Activated naive CD4-positive, alpha-beta T cell treated with anti-CD3 and anti-CD28 coated beads, Interleukin-2, amount 10 ng/mL, durations not matched to agents 7 days and 5 days (primary cell): ENCODE data around the gene NKAIN4.

ENCODE experiments used
- CTCF ChIA-PET: fragments of 350-600 bp; sonication (Branson Sonifier 250); formaldehyde crosslinking; loops from one replicate; lab custom pipeline; 2021; ENCODE audit warnings: antibody characterized with exemption; lab: Charles Lee
- DNase-seq: peaks from one replicate; pipeline ENCODE4 v3.0.0-alpha.2; 2020
- H3K27ac Mint-ChIP-seq: one replicate; pipeline ENCODE4 v1.8.0; 2021; ENCODE audit warnings: mild to moderate bottlenecking, moderate library complexity, mixed read lengths
- H3K27me3 Mint-ChIP-seq: one replicate; pipeline ENCODE4 v1.8.0; 2021; ENCODE audit warnings: mild to moderate bottlenecking, mixed read lengths
- H3K36me3 Mint-ChIP-seq: one replicate; pipeline ENCODE4 v1.8.0; 2021; ENCODE audit warnings: mixed read lengths
- H3K4me1 Mint-ChIP-seq: one replicate; pipeline ENCODE4 v1.8.0; 2021; ENCODE audit warnings: mixed read lengths
- H3K4me3 Mint-ChIP-seq: one replicate; pipeline ENCODE4 v1.8.0; 2021; ENCODE audit warnings: mild to moderate bottlenecking, moderate library complexity, mixed read lengths
- H3K9me3 Mint-ChIP-seq: one replicate; pipeline ENCODE4 v1.8.0; 2021; ENCODE audit warnings: mixed read lengths

NKAIN4 gene

DNA sequence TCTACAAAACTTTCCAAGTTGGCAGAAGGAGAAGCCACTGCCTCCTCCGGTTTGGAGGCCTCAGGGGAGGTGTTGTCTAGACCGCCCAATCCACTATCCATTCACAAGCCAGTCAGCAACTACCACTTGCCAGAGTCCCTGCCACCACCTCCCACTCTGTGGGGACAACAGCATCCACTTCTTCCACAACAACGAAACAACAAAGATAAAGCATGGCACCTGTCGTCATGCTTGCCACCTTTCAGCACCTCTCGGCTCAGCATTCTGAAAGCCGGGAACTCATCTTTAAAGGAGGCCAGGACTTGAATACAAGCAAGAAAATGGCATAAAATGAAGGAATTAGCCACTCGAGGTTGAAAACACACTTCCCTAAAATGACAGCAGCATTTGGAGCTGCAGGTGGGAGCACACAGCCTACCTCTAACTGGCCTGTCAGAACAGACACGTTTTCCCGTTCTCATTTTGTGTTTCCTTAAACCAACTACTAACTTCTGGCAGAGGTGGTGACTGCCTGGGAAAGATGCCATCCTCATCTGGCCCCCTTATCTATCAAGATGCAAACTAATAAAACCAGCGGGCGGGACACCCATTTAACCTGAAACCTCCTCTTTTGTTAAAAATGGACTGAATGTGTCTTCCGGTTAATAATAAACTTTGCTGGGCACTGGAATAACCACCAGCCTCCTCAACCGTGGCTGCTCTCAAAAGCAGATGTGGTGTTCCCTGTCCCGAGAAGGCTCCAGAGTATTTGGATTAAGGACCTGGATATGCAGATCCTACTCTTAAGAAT lies 60.1 kb downstream of the NKAIN4 start:
- CTCF ChIA-PET = interaction anchor here (1.1 kb wide), 2 partner anchors 11 kb away, joined by 3 read pairs; no protein-coding TSS in a partner anchor
- Mint-ChIP-seq H3K9me3 (no peaks in the 10 kb centered on the region), H3K4me3 (no peak overlapping the region), H3K4me1 (peaks cover 2% of the 10 kb centered on the region), H3K27ac (no peak overlapping the region), H3K27me3 (peaks cover 3% of the 10 kb centered on the region), H3K36me3 (peaks cover 18% of the 10 kb centered on the region)
- DNase-seq = no peak

DNA sequence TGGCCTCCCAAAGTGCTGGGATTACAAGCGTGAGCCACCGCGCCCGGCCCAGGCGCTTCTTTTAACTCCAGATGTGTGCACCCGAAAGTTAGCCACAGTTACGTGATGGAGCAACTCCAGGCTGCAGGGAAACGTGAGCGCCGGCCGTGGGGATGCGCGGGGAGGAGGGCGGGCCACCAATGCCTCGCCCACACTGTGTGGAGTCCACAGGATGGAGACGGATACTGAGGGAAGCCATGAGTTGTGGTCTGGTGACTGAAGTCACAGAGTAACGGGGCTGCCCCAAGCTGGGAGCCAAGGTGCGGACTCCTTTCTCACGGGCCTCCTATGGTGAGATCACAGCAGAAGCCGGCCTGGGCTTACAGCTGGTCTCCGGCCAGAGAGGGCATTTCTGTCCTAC lies 61.5 kb downstream of the NKAIN4 start:
- H3K36me3 Mint-ChIP-seq = peaks cover 14% of the 10 kb centered on the region
- H3K4me3 Mint-ChIP-seq = no peak overlapping the region
- H3K9me3 Mint-ChIP-seq = no peaks in the 10 kb centered on the region
- CTCF ChIA-PET = interaction anchor here (1.0 kb wide), 1 partner anchor 31 kb away, joined by 3 read pairs; no protein-coding TSS in a partner anchor
- H3K27me3 Mint-ChIP-seq = peaks cover 3% of the 10 kb centered on the region
- peaks cover 2% of the 10 kb centered on the region for H3K4me1 Mint-ChIP-seq
- H3K27ac Mint-ChIP-seq = no peak overlapping the region
- DNase-seq = no peak

DNA sequence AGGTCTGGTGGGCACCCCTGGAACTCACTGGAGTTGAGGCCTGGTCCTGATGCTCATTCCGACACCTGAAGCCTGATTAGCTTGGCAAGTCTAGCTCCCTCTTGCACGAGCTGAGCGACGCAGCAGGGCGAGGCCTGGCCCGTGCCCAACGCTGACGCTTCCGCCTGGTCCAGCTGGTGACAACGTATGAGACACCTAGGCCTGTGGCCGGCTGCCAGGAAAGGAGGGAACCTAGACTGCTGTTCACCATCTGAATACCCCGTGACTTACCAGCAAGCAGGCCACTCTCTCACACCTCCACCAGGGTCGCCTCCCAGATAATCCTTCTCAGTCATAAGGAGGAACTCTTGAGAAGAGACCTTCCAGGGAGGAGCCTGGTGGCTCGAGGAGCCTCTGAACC lies 62.9 kb downstream of the NKAIN4 start:
- Mint-ChIP-seq H3K4me1 (peaks cover 2% of the 10 kb centered on the region), H3K4me3 (no peak overlapping the region), H3K27me3 (peaks cover 3% of the 10 kb centered on the region), H3K27ac (no peak overlapping the region), H3K36me3 (peaks cover 8% of the 10 kb centered on the region), H3K9me3 (no peaks in the 10 kb centered on the region)
- DNase-seq = no peak
- CTCF ChIA-PET = interaction anchor here (1.3 kb wide), 1 partner anchor 10 kb away, joined by 3 read pairs; no protein-coding TSS in a partner anchor

DNA sequence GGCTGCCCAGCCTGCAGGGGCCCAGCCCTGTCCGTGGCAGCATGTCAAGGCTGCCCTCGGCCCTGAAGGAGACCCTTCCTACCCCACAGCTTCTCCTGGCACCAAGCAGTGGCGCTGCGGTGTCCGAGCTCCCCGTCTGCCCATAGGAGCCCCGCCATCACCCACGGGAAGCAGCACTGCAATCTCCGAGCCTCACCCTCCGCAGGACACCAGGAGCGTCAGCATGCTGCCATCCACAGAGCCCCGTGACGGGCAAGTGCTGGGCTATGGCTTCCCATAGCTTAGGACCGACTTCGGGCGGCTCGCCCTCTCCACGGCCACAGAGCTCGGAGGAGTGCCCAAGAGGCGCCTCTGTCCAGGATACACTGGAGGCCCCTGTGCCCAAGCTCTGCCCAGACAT lies 63.4 kb downstream of the NKAIN4 start:
- H3K27me3 Mint-ChIP-seq = peaks cover 3% of the 10 kb centered on the region
- no peak overlapping the region for H3K4me3 Mint-ChIP-seq
- H3K36me3 Mint-ChIP-seq = peaks cover 8% of the 10 kb centered on the region
- CTCF ChIA-PET = interaction anchor here (1.3 kb wide), 1 partner anchor 10 kb away, joined by 3 read pairs; no protein-coding TSS in a partner anchor
- DNase-seq = no peak
- no peaks in the 10 kb centered on the region for H3K4me1 Mint-ChIP-seq
- H3K27ac Mint-ChIP-seq = no peak overlapping the region
- H3K9me3 Mint-ChIP-seq = peaks cover under 1% of the 10 kb centered on the region
